Subcutaneous abdominal adipose tissue (tissue), 5 donors: ENCODE results near the gene ATP1A4.
"Not testable (repeated sequence)": the region's sequence is repeated elsewhere in the genome, so short reads cannot be mapped to it uniquely, and the experiment has no call there.

Experiments
- H3K27ac ChIP-seq: one replicate; pipeline ENCODE4 v1.7.0; 2013; ENCODE audit warnings: low read depth, mild to moderate bottlenecking, inconsistent platforms, low read length, moderate library complexity
- H3K27me3 ChIP-seq, 5 donors: one replicate each; pipeline ENCODE4 v1.7.0; 2013; ENCODE audit warnings: low read length in 5 of 5, inconsistent platforms in 1 of 5; ENCODE audit not compliant: control insufficient read depth in 5 of 5, insufficient read depth in 4 of 5
- H3K36me3 ChIP-seq, 5 donors: one replicate each; pipeline ENCODE4 v1.7.0; 2013; ENCODE audit warnings: low read length in 5 of 5; ENCODE audit not compliant: control insufficient read depth in 5 of 5, insufficient read depth in 5 of 5
- H3K4me1 ChIP-seq, 5 donors: one replicate each; pipeline ENCODE4 v1.7.0; 2013; ENCODE audit warnings: low read length in 5 of 5, mild to moderate bottlenecking in 3 of 5, moderate library complexity in 1 of 5; ENCODE audit not compliant: control insufficient read depth in 5 of 5, insufficient read depth in 5 of 5
- H3K4me3 ChIP-seq, 5 donors: one replicate each; pipeline ENCODE4 v1.7.0; 2013; ENCODE audit warnings: low read length in 5 of 5, low read depth in 1 of 5
- H3K9ac ChIP-seq, 5 donors: one replicate each; pipeline ENCODE4 v1.7.0; 2013; ENCODE audit warnings: low read length in 5 of 5, mild to moderate bottlenecking in 4 of 5, moderate library complexity in 3 of 5
- H3K9me3 ChIP-seq, 5 donors: one replicate each; pipeline ENCODE4 v1.7.0; 2013; ENCODE audit warnings: low read length in 5 of 5; ENCODE audit not compliant: control insufficient read depth in 5 of 5
- donor health status: healthy.
- donor health status: healthy.
- donor health status: healthy.
- donor health status: healthy.
- donor health status: healthy.

Gene ATP1A4

GRCh38 chr1:160121388-160121787, 30.0 kb upstream of the ATP1A4 start:
- peaks cover 0 to 52% (median 43%) of the 10 kb centered on the region in 5 donors for H3K4me1 ChIP-seq
- no peak overlapping the region for H3K27ac ChIP-seq
- no peaks in the 10 kb centered on the region for H3K36me3 ChIP-seq
- H3K4me3 ChIP-seq: no peak overlapping the region
- H3K27me3 ChIP-seq: no peaks in the 10 kb centered on the region
- H3K9me3 ChIP-seq: no peaks in the 10 kb centered on the region
- H3K9ac ChIP-seq: no peak overlapping the region

GRCh38 chr1:160122978-160123495, 28.4 kb upstream of the ATP1A4 start:
- H3K4me3 ChIP-seq: no peak overlapping the region
- no peaks in the 10 kb centered on the region for H3K9me3 ChIP-seq
- no peak overlapping the region for H3K27ac ChIP-seq
- peaks cover 0 to 44% (median 36%) of the 10 kb centered on the region in 5 donors for H3K4me1 ChIP-seq
- no peak overlapping the region for H3K9ac ChIP-seq
- H3K27me3 ChIP-seq: no peaks in the 10 kb centered on the region
- H3K36me3 ChIP-seq: no peaks in the 10 kb centered on the region

- Histone ChIP-seq H3K4me3 (no peak overlapping the region), H3K36me3 (no peaks in the 10 kb centered on the region), H3K27me3 (no peaks in the 10 kb centered on the region), H3K4me1 (peaks cover 0 to 44% (median 29%) of the 10 kb centered on the region in 5 donors), H3K27ac (peak overlapping the region; percentile 12), H3K9me3 (no peaks in the 10 kb centered on the region), H3K9ac (no peak overlapping the region)
Measured at GRCh38 chr1:160123726-160124125, 27.7 kb upstream of the ATP1A4 start.

- Histone ChIP-seq H3K9me3 (no peaks in the 10 kb centered on the region), H3K4me1 (peaks cover 0 to 52% (median 32%) of the 10 kb centered on the region in 5 donors), H3K9ac (peak overlapping the region in 4 of 5 donors; percentile 4 to 40 (median 24)), H3K4me3 (no peak overlapping the region), H3K27me3 (no peaks in the 10 kb centered on the region), H3K36me3 (peaks cover 0 to 8% (median 0%) of the 10 kb centered on the region in 5 donors), H3K27ac (peak overlapping the region; percentile 91)
Measured at GRCh38 chr1:160124705-160125478, 26.5 kb upstream of the ATP1A4 start.

GRCh38 chr1:160125746-160126145, 25.7 kb upstream of the ATP1A4 start:
- H3K36me3 ChIP-seq: peaks cover 0 to 8% (median 0%) of the 10 kb centered on the region in 5 donors
- H3K4me3 ChIP-seq: no peak overlapping the region
- H3K9me3 ChIP-seq: no peaks in the 10 kb centered on the region
- H3K27ac ChIP-seq: peak overlapping the region; percentile 91
- H3K9ac ChIP-seq: peak overlapping the region in 3 of 5 donors; percentile 6 to 38 (median 11)
- H3K27me3 ChIP-seq: no peaks in the 10 kb centered on the region
- peaks cover 0 to 58% (median 36%) of the 10 kb centered on the region in 5 donors for H3K4me1 ChIP-seq

- not testable (repeated sequence) for H3K4me3 ChIP-seq, H3K27me3 ChIP-seq, H3K9me3 ChIP-seq, H3K36me3 ChIP-seq
- peak overlapping the region; percentile 91 for H3K27ac ChIP-seq
- H3K4me1 ChIP-seq: peaks cover 0 to 64% (median 41%) of the 10 kb centered on the region in 5 donors
- peak overlapping the region in 1 of 5 donors; percentile 6 for H3K9ac ChIP-seq
Measured at GRCh38 chr1:160126342-160126741, 25.1 kb upstream of the ATP1A4 start.

- Histone ChIP-seq H3K4me3 (no peak overlapping the region), H3K27me3 (no peaks in the 10 kb centered on the region), H3K4me1 (peaks cover 0 to 75% (median 43%) of the 10 kb centered on the region in 5 donors), H3K9me3 (no peaks in the 10 kb centered on the region), H3K9ac (peak overlapping the region in 2 of 5 donors; percentile 23 to 35), H3K27ac (peak overlapping the region; percentile 91), H3K36me3 (peaks cover 0 to 8% (median 0%) of the 10 kb centered on the region in 5 donors)
Measured at GRCh38 chr1:160127381-160127780, 24.0 kb upstream of the ATP1A4 start.

GRCh38 chr1:160127865-160128523, 23.4 kb upstream of the ATP1A4 start:
- peaks cover 0 to 8% (median 0%) of the 10 kb centered on the region in 5 donors for H3K36me3 ChIP-seq

GRCh38 chr1:160128636-160129035, 22.8 kb upstream of the ATP1A4 start:
- Histone ChIP-seq H3K4me1 (peaks cover 0 to 80% (median 46%) of the 10 kb centered on the region in 5 donors), H3K4me3 (no peak overlapping the region), H3K9me3 (no peaks in the 10 kb centered on the region), H3K36me3 (peaks cover 0 to 8% (median 0%) of the 10 kb centered on the region in 5 donors), H3K27me3 (no peaks in the 10 kb centered on the region), H3K27ac (peak overlapping the region; percentile 91), H3K9ac (no peak overlapping the region)

More at GRCh38 chr1:160127865-160128523, 23.4 kb upstream of the ATP1A4 start:
- Histone ChIP-seq H3K4me3 (no peak overlapping the region), H3K4me1 (peaks cover 0 to 80% (median 46%) of the 10 kb centered on the region in 5 donors), H3K27ac (peak overlapping the region; percentile 91), H3K9ac (peak overlapping the region in 2 of 5 donors; percentile 23 to 35), H3K9me3 (no peaks in the 10 kb centered on the region), H3K27me3 (no peaks in the 10 kb centered on the region)

- peaks cover 0 to 8% (median 0%) of the 10 kb centered on the region in 5 donors for H3K36me3 ChIP-seq
- H3K27me3 ChIP-seq: no peaks in the 10 kb centered on the region
- H3K27ac ChIP-seq: peak overlapping the region; percentile 91
- H3K4me1 ChIP-seq: peaks cover 0 to 76% (median 46%) of the 10 kb centered on the region in 5 donors
- no peak overlapping the region for H3K9ac ChIP-seq
- no peak overlapping the region for H3K4me3 ChIP-seq
- H3K9me3 ChIP-seq: no peaks in the 10 kb centered on the region
Measured at GRCh38 chr1:160129046-160129445, 22.4 kb upstream of the ATP1A4 start.
